ENCODE results near the gene ZNF598.

Gene ZNF598

DNA sequence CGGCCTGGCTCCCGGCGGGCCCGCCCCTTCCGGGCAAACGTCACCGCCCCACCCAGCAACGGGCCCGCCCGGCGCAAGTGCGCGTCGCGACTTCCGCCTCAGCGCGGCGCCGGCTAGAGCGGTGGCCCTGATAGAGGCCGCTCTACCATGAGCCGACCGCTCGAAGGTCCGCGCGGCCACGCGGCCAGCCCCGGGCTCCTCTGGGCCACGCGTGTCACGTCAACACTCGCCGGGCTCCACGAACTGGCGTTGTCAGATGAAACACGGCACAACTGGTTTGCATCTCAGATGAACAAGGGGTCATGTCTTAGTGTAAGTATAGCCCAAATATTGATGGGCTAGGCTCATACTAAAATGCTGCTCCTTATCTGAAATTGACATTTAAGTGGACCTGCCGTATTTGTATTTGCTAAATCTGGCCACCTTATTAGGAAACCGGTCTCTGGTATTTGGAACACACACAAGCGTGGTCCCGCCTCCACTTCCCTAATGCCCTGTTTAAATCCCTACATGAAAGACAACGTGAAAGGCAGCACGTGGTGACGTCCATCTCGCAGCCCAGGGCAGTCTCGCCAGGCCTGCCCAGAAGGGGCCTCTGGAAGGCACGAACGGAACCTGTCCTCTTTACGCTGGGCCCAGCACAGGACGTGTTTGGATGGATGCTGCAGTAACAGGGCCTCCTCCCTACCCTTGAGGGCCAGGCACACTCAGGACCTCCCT is at the start of gene ZNF598:
ZNF598 (minus strand) TSS at position 31 of the 720 bp plus-strand sequence.
- Histone ChIP-seq H3K27ac (ENCODE audit: low read length) (peak within 1 kb of the TSS; percentile 41), H3K4me3 (ENCODE audit: low read length) (peak within 1 kb of the TSS; percentile 99), H3K36me3 (ENCODE audit: insufficient read depth, low read depth, low read length) (peaks cover 4% of the 10 kb centered on the region; the same call in 1 of the 2 replicates), H3K9ac (ENCODE audit: low read depth, low read length) (peak within 1 kb of the TSS; percentile 97), H3K27me3 (ENCODE audit: insufficient read depth, low read length) (no peaks in the 10 kb centered on the region), H3K9me3 (ENCODE audit: insufficient read depth, low read depth, low read length) (no peaks in the 10 kb centered on the region), H3K4me1 (ENCODE audit: insufficient read depth, low read length) (peaks cover 10% of the 10 kb centered on the region)

DNA sequence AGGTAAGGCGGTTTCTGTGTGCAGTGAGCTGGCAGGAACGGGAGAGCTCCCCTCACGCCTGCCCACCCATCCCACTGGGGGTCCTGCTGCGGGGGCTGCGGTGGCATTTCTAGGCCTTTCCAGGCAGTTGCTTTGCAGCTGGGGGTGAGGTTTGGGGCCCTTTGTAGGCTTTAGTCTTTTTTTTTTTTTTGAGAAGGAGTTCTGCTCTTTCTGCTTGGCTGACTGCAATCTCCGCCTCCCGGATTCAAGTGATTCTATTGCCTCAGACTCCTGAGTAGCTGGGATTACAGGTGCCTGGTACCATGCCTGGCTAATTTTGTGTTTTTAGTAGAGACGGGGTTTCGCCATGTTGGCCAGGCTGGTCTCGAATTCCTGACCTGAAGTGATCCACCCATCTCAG is 49.3 kb upstream of the ZNF598 start:
- Histone ChIP-seq H3K4me1 (ENCODE audit: insufficient read depth, low read length) (no peaks in the 10 kb centered on the region), H3K27ac (ENCODE audit: low read length) (no peak overlapping the region), H3K27me3 (ENCODE audit: insufficient read depth, low read length) (no peaks in the 10 kb centered on the region), H3K9ac (ENCODE audit: low read depth, low read length) (no peak overlapping the region), H3K9me3 (ENCODE audit: insufficient read depth, low read depth, low read length) (no peaks in the 10 kb centered on the region), H3K4me3 (ENCODE audit: low read length) (no peak overlapping the region), H3K36me3 (ENCODE audit: insufficient read depth, low read depth, low read length) (peaks cover 9% of the 10 kb centered on the region; the same call in 1 of the 2 replicates)

DNA sequence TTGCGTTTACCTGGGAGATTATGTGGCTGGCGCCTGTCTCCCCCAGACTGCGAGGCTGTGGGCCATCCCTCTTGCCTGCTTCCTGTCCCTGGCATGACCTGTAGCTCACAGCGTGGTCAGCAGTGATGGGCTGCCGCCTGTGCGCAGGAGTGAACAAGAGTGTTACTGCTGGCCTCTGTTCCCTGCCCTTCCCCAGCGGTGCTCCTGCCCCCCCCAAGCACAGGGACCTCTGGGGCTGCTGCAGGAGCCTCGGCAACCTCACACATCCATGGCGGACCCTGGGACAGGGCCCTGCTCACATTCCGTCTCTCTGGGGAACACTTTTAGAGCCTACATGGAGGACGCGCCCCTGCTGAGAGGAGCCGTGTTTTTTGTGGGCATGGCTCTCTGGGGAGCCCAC is 48.8 kb upstream of the ZNF598 start:
- H3K27ac ChIP-seq (ENCODE audit: low read length) = no peak overlapping the region
- H3K36me3 ChIP-seq (ENCODE audit: insufficient read depth, low read depth, low read length) = peaks cover 12% of the 10 kb centered on the region; the same call in 1 of the 2 replicates

DNA sequence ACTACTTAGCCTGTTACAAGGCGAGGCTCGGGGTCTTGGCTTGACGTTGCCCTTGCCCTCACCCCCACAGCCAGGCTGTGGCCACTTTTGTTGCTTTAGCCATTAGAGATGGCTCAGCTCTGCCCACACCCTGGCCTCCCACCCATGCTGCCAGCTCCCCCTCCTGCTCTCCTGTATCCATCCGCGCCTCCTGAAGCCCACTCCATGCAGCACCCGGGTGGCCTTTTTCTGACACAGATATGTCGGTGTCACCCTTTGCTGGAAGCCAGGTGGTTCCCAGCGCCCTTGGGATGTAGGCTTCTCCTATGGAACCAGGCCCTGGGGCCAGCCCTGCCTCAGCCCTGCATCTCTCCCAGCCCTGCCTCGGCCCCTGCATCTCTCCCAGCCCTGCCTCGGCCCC is 47.8 kb upstream of the ZNF598 start:
- Histone ChIP-seq H3K36me3 (ENCODE audit: insufficient read depth, low read depth, low read length) (peaks cover 18% of the 10 kb centered on the region; the same call in 1 of the 2 replicates), H3K27ac (ENCODE audit: low read length) (no peak overlapping the region), H3K4me3 (ENCODE audit: low read length) (no peak overlapping the region), H3K9me3 (ENCODE audit: insufficient read depth, low read depth, low read length) (no peaks in the 10 kb centered on the region), H3K27me3 (ENCODE audit: insufficient read depth, low read length) (no peaks in the 10 kb centered on the region), H3K9ac (ENCODE audit: low read depth, low read length) (no peak overlapping the region), H3K4me1 (ENCODE audit: insufficient read depth, low read length) (no peaks in the 10 kb centered on the region)

More for the DNA sequence above, 48.8 kb upstream of the ZNF598 start:
- Histone ChIP-seq H3K9me3 (ENCODE audit: insufficient read depth, low read depth, low read length) (no peaks in the 10 kb centered on the region), H3K4me3 (ENCODE audit: low read length) (no peak overlapping the region), H3K9ac (ENCODE audit: low read depth, low read length) (no peak overlapping the region), H3K27me3 (ENCODE audit: insufficient read depth, low read length) (no peaks in the 10 kb centered on the region), H3K4me1 (ENCODE audit: insufficient read depth, low read length) (no peaks in the 10 kb centered on the region)

DNA sequence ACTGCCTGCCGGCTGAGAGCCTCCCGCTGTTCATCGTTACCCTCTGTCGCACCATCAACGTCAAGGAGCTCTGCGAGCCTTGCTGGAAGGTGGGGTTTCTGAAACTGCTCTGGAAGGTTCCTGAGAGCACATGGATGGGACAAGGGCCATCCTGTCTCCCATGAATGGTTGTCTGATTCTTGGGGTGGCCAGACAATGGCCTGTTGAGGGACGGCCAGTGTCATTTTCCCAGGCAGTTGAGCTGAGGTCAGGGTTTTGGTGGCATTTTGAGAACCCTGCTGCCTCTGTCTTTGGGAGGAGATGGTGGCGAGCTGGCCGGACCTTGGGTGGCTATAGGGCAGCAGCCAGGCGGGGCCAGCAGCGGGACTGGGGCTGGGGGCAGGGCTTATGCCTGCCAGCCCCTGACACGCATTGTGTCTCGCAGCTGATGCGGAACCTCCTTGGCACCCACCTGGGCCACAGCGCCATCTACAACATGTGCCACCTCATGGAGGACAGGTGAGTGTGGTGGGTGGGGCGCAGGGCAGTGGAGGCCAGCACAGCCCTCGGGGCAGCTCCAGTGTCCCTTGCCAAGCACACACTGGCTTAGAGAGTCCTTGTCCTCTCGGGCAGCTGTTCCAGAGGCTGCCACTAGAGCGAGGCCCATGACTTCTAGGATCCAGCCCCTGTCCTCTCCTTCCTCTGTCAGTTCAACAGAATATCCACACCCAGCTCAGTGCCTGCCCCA is 47.2 kb upstream of the ZNF598 start:
- Histone ChIP-seq H3K27me3 (ENCODE audit: insufficient read depth, low read length) (no peaks in the 10 kb centered on the region), H3K4me1 (ENCODE audit: insufficient read depth, low read length) (no peaks in the 10 kb centered on the region), H3K9ac (ENCODE audit: low read depth, low read length) (no peak overlapping the region), H3K27ac (ENCODE audit: low read length) (no peak overlapping the region), H3K36me3 (ENCODE audit: insufficient read depth, low read depth, low read length) (peaks cover 24% of the 10 kb centered on the region; the same call in 1 of the 2 replicates), H3K4me3 (ENCODE audit: low read length) (no peak overlapping the region), H3K9me3 (ENCODE audit: insufficient read depth, low read depth, low read length) (no peaks in the 10 kb centered on the region)

DNA sequence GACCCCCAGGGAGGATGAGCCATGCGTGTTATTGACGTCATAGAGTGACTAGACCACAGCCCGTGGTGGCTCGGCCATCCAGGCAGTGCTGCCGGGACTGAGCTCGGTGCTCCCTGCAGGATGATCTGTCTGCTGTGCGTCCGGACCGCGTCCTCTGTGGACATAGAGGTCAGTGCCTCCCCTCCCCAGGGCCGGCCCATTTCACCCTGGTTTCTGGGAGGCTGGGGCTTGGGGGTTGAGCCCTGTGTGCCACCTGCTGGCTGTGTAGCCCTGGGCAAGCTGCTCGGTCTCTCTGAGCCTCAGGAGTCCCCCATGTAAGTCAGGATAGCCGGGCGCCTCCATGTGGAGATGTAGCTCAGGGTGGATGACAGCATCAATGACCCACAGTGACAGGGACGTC is 46.5 kb upstream of the ZNF598 start:
- peaks cover 30% of the 10 kb centered on the region; the same call in 1 of the 2 replicates for H3K36me3 ChIP-seq (ENCODE audit: insufficient read depth, low read depth, low read length)
- H3K4me3 ChIP-seq (ENCODE audit: low read length) = no peak overlapping the region
- no peak overlapping the region for H3K9ac ChIP-seq (ENCODE audit: low read depth, low read length)
- H3K4me1 ChIP-seq (ENCODE audit: insufficient read depth, low read length) = no peaks in the 10 kb centered on the region
- H3K27ac ChIP-seq (ENCODE audit: low read length) = no peak overlapping the region
- H3K9me3 ChIP-seq (ENCODE audit: insufficient read depth, low read depth, low read length) = no peaks in the 10 kb centered on the region
- no peaks in the 10 kb centered on the region for H3K27me3 ChIP-seq (ENCODE audit: insufficient read depth, low read length)

DNA sequence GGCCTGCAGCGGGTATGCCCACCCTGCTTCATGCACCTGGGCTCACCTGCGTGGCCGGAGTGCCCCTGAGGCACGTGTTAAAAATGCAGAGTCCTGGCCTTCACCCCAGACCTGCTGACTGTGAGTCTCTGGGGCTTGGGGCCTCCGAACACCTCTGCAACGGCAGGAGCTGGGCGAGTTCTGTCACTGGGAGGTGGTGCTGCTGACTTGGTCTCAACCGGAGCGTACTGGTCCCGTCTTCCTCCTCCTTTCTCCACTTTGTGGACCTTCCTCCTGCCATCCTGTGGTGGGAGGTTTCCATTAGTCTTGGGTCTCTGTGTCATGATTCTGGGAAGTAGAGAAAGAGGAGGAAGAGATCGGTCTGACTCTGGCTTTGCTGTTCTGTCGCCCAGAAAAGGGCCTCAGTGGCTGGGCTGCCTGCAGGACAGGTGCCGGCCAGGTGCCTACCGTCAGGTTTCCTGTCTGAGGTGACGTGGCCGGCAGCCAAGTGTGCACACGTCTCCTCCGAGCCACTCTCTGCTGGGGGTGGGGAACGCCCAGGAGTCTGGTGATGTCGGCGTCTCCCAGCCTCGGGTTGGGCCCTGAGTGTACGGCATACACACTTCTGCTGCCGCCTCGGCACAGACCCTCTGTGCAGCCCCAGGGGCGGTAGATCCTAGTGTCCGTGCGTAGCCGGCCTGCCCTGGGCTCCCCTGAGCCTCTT is 45.1 kb upstream of the ZNF598 start:
- Histone ChIP-seq H3K27ac (ENCODE audit: low read length) (no peak overlapping the region), H3K27me3 (ENCODE audit: insufficient read depth, low read length) (no peaks in the 10 kb centered on the region), H3K36me3 (ENCODE audit: insufficient read depth, low read depth, low read length) (peaks cover 38% of the 10 kb centered on the region; the same call in 1 of the 2 replicates), H3K9me3 (ENCODE audit: insufficient read depth, low read depth, low read length) (no peaks in the 10 kb centered on the region), H3K4me3 (ENCODE audit: low read length) (no peak overlapping the region), H3K9ac (ENCODE audit: low read depth, low read length) (no peak overlapping the region), H3K4me1 (ENCODE audit: insufficient read depth, low read length) (no peaks in the 10 kb centered on the region)

DNA sequence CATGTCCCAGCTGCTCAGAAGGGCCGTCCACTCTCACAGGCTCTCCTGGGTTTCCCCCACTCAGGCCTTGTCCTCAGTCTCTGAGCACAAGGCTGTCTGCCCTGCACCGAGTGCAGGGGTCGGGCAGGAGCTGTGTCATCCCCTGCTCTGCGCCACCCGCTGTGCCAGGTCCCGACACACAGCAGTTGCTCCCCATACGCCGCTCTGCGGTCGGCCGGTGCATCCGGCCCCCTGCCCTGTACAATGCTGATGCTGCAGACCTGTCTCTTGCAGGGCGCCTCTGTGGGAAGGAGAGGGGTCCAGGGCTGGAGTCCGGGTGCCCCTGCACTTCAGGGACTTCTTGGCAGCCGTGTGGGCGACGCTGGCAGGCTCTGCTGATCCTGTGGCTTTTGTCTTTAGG is 44.3 kb upstream of the ZNF598 start:
- Histone ChIP-seq H3K27me3 (ENCODE audit: insufficient read depth, low read length) (no peaks in the 10 kb centered on the region), H3K4me1 (ENCODE audit: insufficient read depth, low read length) (no peaks in the 10 kb centered on the region), H3K4me3 (ENCODE audit: low read length) (no peak overlapping the region), H3K9ac (ENCODE audit: low read depth, low read length) (no peak overlapping the region), H3K27ac (ENCODE audit: low read length) (no peak overlapping the region), H3K9me3 (ENCODE audit: insufficient read depth, low read depth, low read length) (no peaks in the 10 kb centered on the region), H3K36me3 (ENCODE audit: insufficient read depth, low read depth, low read length) (peaks cover 38% of the 10 kb centered on the region; the same call in 1 of the 2 replicates)

DNA sequence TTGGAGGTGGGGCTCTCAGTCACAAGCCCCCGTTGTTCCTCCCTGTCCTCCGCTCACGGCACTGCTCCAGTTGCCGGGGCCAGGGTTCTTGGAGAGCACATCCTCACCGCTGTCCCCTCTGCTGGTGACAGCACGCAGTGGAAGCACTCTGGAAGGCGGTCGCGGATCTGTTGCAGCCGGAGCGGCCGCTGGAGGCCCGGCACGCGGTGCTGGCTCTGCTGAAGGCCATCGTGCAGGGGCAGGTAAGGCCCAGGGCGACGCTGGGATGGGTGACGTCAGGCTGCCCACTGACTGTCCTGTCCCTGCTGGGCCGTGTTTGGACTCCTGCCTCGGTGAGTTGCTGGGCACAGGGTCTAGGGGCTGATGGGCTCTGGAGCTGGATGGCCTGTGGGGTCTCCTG is 43.6 kb upstream of the ZNF598 start:
- peaks cover 4% of the 10 kb centered on the region; the same call in 1 of the 2 replicates for H3K4me1 ChIP-seq (ENCODE audit: insufficient read depth, low read length)
- H3K27ac ChIP-seq (ENCODE audit: low read length) = no peak overlapping the region
- no peak overlapping the region for H3K4me3 ChIP-seq (ENCODE audit: low read length)
- H3K27me3 ChIP-seq (ENCODE audit: insufficient read depth, low read length) = no peaks in the 10 kb centered on the region
- peaks cover 38% of the 10 kb centered on the region; the same call in 1 of the 2 replicates for H3K36me3 ChIP-seq (ENCODE audit: insufficient read depth, low read depth, low read length)
- H3K9ac ChIP-seq (ENCODE audit: low read depth, low read length) = no peak overlapping the region
- no peaks in the 10 kb centered on the region for H3K9me3 ChIP-seq (ENCODE audit: insufficient read depth, low read depth, low read length)

DNA sequence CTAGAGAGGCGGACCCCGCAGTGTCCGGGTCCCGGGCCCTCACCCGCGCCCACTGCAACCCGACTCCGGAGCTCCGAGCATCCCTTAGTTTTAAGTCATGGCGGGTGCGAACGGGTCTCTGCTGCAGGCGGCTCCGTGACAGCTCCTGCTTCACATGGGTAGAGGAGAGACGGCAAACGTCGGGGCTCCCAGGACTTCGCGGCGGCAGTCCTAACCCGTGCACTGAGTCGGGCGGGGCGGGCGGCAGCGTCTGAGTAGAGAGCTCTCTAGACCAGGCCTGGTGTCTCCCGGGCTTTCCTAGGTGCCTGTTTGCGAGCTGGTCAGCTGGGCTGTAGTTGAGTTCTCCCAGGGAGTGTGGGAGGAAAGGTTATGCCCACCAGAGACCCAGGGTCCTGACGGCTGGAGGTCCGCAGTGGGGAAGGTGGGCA is 38.5 kb upstream of the ZNF598 start:
- Histone ChIP-seq H3K9ac (ENCODE audit: low read depth, low read length) (peak overlapping the region; percentile 79; the same call in 1 of the 2 replicates), H3K4me1 (ENCODE audit: insufficient read depth, low read length) (peaks cover 4% of the 10 kb centered on the region; the same call in 1 of the 2 replicates), H3K36me3 (ENCODE audit: insufficient read depth, low read depth, low read length) (peaks cover 30% of the 10 kb centered on the region; the same call in 1 of the 2 replicates), H3K27ac (ENCODE audit: low read length) (no peak overlapping the region), H3K9me3 (ENCODE audit: insufficient read depth, low read depth, low read length) (no peaks in the 10 kb centered on the region), H3K4me3 (ENCODE audit: low read length) (peak overlapping the region; percentile 89), H3K27me3 (ENCODE audit: insufficient read depth, low read length) (no peaks in the 10 kb centered on the region)

DNA sequence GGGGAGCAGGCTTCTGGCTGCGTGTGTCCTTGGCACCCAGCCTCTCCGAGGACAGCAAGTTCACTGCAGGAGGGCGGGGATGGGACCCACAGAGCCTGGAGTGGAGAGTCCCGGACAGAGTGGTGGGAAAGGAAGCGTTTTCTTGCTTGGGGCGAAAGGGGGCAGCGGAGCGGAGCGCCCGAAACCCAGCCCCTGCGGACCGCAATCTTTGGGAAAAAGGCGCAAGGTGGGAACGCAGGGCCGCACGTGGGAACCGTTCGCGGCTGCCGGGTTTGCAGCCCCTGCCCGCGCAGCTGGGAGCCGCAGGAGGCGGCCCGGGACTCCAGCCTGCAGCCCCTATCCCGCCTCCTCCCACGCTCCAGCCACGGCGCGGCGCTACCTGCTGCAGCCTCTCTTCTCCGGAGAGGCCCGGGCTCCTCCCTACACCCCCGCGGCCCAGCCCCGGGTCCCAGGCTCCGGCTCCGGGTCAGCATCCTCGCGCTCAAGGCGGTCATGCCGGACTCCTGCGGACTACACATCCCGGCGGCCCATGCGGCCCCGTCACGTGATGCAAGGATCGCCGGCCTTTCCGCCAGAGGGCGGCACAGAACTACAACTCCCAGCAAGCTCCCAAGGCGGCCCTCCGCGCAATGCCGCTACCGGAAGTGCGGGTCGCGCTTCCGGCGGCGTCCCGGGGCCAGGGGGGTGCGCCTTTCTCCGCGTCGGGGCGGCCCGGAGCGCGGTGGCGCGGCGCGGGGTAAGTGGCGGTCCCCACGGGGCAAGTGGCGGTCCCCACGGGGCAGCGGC is 37.9 kb upstream of the ZNF598 start, which contains the start of the genes NTHL1 and TSC2:
NTHL1 (minus strand) TSS at position 505 of the 786 bp plus-strand sequence; CDS start at position 494, 11 bp downstream.
TSC2 (plus strand) TSS at position 656 of the 786 bp plus-strand sequence. CDS start 631 bp downstream, outside the sequence.
- Histone ChIP-seq H3K4me1 (ENCODE audit: insufficient read depth, low read length) (peaks cover 4% of the 10 kb centered on the region; the same call in 1 of the 2 replicates), H3K27ac (ENCODE audit: low read length) (no peak within 1 kb of the TSS), H3K9ac (ENCODE audit: low read depth, low read length) (peak within 1 kb of the TSS; percentile 86; the same call in 1 of the 2 replicates), H3K27me3 (ENCODE audit: insufficient read depth, low read length) (no peaks in the 10 kb centered on the region), H3K36me3 (ENCODE audit: insufficient read depth, low read depth, low read length) (peaks cover 28% of the 10 kb centered on the region; the same call in 1 of the 2 replicates), H3K9me3 (ENCODE audit: insufficient read depth, low read depth, low read length) (no peaks in the 10 kb centered on the region), H3K4me3 (ENCODE audit: low read length) (peak within 1 kb of the TSS; percentile 89)
